Measurements from ENCODE around the gene SEPTIN7. TPM values are rescaled to one million over a fixed set of nuclear protein-coding genes. Genes with fewer than 3 reads are reported as not detected.

SEPTIN7 gene
- polyA plus RNA-seq, 1 donor (not counting 4 experiments of a cell fraction or from before 2014, with no cell fraction given) = 284 TPM

DNA sequence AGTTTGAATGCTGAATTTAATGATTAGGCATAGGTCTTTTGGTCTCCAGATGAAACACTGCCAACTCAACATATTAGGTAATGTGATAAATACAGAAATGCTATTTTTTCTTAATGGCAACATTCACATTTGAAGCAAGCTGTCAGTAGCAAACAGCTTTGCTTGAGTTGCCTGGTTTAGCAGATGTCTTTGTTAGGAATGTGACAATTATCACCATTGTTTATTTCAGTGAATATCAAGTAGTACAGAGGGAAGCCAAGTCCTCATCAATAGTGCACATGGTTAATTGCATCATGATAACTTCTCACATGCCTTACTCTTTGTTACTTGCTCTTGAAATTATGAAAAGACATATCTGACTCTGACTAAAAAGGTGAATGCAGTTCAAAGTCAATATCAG, 23.7 kb upstream of the SEPTIN7 start:
- no peak overlapping the region for H3K9ac ChIP-seq (ENCODE audit: control insufficient read depth, extremely low read depth, insufficient read depth, low read length)
- no peaks in the 10 kb centered on the region for H3K4me1 ChIP-seq (ENCODE audit: control insufficient read depth, extremely low read depth, insufficient read depth, low read length)
- H3K79me2 ChIP-seq (ENCODE audit: control insufficient read depth, insufficient read depth, low read length) = no peaks in the 10 kb centered on the region
- DNase-seq (ENCODE audit: low read depth, low spot score) = no peak
- no peak overlapping the region for H3K4me3 ChIP-seq (ENCODE audit: control insufficient read depth in 2 of 3, extremely low read depth in 1 of 3, insufficient read depth in 2 of 3, low read depth in 1 of 3, low read length in 3 of 3)
- dilution Hi-C loops (cut with MboI; ENCODE audit: extremely low pct_ligation_motif_present, low sequenced_read_pairs) = no loop called here
- H3K27me3 ChIP-seq (ENCODE audit: control insufficient read depth, extremely low read depth, insufficient read depth, low read length) = no peaks in the 10 kb centered on the region
- H3K9me1 ChIP-seq (ENCODE audit: control insufficient read depth, extremely low read depth, insufficient read depth, low read length) = no peaks in the 10 kb centered on the region
- H3K4me2 ChIP-seq (ENCODE audit: control insufficient read depth, extremely low read depth, insufficient read depth, low read depth, low read length) = no peak overlapping the region
- no peak for TF ChIP-seq EZH2 (IDR thresholded peaks at IDR 0.05; ENCODE audit: low read length)
- TF ChIP-seq, protein P1, sequence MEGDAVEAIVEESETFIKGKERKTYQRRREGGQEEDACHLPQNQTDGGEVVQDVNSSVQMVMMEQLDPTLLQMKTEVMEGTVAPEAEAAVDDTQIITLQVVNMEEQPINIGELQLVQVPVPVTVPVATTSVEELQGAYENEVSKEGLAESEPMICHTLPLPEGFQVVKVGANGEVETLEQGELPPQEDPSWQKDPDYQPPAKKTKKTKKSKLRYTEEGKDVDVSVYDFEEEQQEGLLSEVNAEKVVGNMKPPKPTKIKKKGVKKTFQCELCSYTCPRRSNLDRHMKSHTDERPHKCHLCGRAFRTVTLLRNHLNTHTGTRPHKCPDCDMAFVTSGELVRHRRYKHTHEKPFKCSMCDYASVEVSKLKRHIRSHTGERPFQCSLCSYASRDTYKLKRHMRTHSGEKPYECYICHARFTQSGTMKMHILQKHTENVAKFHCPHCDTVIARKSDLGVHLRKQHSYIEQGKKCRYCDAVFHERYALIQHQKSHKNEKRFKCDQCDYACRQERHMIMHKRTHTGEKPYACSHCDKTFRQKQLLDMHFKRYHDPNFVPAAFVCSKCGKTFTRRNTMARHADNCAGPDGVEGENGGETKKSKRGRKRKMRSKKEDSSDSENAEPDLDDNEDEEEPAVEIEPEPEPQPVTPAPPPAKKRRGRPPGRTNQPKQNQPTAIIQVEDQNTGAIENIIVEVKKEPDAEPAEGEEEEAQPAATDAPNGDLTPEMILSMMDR (optimal IDR thresholded peaks at IDR 0.05 in 1 of 3, IDR thresholded peaks at IDR 0.05 in 1 of 3, conservative IDR thresholded peaks at IDR 0.05 in 1 of 3; ENCODE audit: extremely low read depth in 1 of 3, insufficient read depth in 2 of 3, low read length in 3 of 3) = no peak
- H4K20me1 ChIP-seq (ENCODE audit: control insufficient read depth, extremely low read depth, insufficient read depth, low read length) = no peaks in the 10 kb centered on the region
- no peak overlapping the region for H2AFZ ChIP-seq (ENCODE audit: control insufficient read depth, low read length)
- H3K9me3 ChIP-seq (ENCODE audit: control insufficient read depth, low read depth, low read length) = no peaks in the 10 kb centered on the region
- no peaks in the 10 kb centered on the region for H3K36me3 ChIP-seq (ENCODE audit: control insufficient read depth in 2 of 2, extremely low read depth in 1 of 2, insufficient read depth in 2 of 2, low read length in 2 of 2)
- no peak overlapping the region for H3K27ac ChIP-seq (ENCODE audit: control insufficient read depth, insufficient read depth, low read length)
- no peak for FAIRE-seq

DNA sequence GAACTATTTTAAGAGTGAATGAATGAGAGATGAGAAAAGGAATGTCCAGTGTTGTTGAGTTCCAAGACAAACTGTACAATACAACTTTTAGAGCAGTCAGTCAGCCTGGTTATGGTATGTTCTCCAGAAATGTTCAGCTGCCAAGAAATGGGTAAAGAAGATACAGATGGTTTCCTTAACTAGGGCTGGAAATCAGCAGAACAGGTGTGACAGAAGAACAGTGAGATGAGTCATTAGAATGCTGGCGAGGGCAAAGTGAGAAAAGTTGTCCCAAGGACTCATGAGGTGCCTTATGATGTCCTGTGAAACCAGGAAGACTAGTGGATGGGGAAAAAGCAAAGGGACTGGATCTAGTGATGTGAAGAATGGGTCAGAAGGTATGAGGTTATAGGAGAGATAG, 20.8 kb upstream of the SEPTIN7 start:
- dilution Hi-C loops (cut with MboI; ENCODE audit: extremely low pct_ligation_motif_present, low sequenced_read_pairs) = no loop called here
- Histone ChIP-seq H4K20me1 (ENCODE audit: control insufficient read depth, extremely low read depth, insufficient read depth, low read length) (no peaks in the 10 kb centered on the region), H3K36me3 (ENCODE audit: control insufficient read depth in 2 of 2, extremely low read depth in 1 of 2, insufficient read depth in 2 of 2, low read length in 2 of 2) (no peaks in the 10 kb centered on the region), H3K9me1 (ENCODE audit: control insufficient read depth, extremely low read depth, insufficient read depth, low read length) (no peaks in the 10 kb centered on the region), H3K27ac (ENCODE audit: control insufficient read depth, insufficient read depth, low read length) (no peak overlapping the region), H3K4me2 (ENCODE audit: control insufficient read depth, extremely low read depth, insufficient read depth, low read depth, low read length) (no peak overlapping the region), H3K27me3 (ENCODE audit: control insufficient read depth, extremely low read depth, insufficient read depth, low read length) (no peaks in the 10 kb centered on the region), H3K9ac (ENCODE audit: control insufficient read depth, extremely low read depth, insufficient read depth, low read length) (no peak overlapping the region), H3K4me1 (ENCODE audit: control insufficient read depth, extremely low read depth, insufficient read depth, low read length) (no peaks in the 10 kb centered on the region), H3K9me3 (ENCODE audit: control insufficient read depth, low read depth, low read length) (no peaks in the 10 kb centered on the region), H2AFZ (ENCODE audit: control insufficient read depth, low read length) (no peak overlapping the region), H3K4me3 (ENCODE audit: control insufficient read depth in 2 of 3, extremely low read depth in 1 of 3, insufficient read depth in 2 of 3, low read depth in 1 of 3, low read length in 3 of 3) (no peak overlapping the region), H3K79me2 (ENCODE audit: control insufficient read depth, insufficient read depth, low read length) (no peaks in the 10 kb centered on the region)
- TF ChIP-seq, protein P1 (optimal IDR thresholded peaks at IDR 0.05 in 1 of 3, IDR thresholded peaks at IDR 0.05 in 1 of 3, conservative IDR thresholded peaks at IDR 0.05 in 1 of 3; ENCODE audit: extremely low read depth in 1 of 3, insufficient read depth in 2 of 3, low read length in 3 of 3) = no peak
- TF ChIP-seq EZH2 (IDR thresholded peaks at IDR 0.05; ENCODE audit: low read length) = no peak
- FAIRE-seq (no peak), DNase-seq (ENCODE audit: low read depth, low spot score) (no peak)

Data from keratinocyte (primary cell).